Measurements from ENCODE around the gene SCN2B.

DNA sequence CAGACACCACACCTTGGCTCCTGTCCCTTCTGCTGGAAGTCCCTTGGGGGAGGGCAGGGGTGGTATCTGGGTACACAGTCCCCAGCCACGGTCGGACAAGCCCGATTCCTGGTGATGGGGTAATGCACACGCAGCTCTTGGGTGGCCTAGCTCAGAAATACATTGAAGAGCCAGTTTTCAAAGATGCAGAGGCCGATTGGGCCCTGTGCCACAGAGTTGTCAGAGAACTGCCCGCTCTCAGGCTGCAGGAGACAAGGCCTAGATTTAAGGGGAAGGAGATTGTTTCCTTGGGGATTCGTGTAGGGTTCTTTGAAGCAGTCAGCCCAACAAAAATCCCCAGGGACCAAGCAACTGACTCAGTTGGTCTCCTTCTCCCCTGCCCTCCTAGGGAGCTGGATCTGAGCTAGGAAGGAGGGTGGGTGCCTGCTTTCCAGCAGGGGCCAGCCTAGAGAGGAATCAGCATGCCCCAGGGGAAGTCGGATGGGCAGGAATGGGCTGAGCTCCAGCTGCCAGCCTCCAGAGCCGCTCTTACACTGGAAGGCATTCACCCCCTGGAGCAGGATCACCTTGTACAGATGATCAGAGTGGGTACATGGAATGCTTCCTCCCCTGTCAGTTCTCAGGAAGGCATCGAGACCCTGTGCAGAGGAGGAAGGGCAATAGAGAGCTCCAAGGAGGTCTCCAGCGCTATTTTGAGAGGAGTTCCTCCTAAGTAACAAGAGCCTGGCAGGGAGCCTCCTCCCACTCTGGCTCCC is 20.5 kb downstream of the SCN2B start:
- no peak for TF ChIP-seq CTCF (IDR thresholded peaks at IDR 0.05 in 2 of 3, conservative IDR thresholded peaks at IDR 0.05 in 1 of 3; ENCODE audit: control insufficient read depth in 2 of 3, extremely low read depth in 1 of 3, insufficient read depth in 1 of 3, low read depth in 3 of 3, low read length in 3 of 3)
- TF ChIP-seq POLR2A (IDR thresholded peaks at IDR 0.05; ENCODE audit: low read depth, low read length), result no peak
- TF ChIP-seq JUNB (IDR thresholded peaks at IDR 0.05), result no peak
- no peak for TF ChIP-seq REST (IDR thresholded peaks at IDR 0.05; ENCODE audit: low read depth, low read length)
- no peak for TF ChIP-seq TAF1 (IDR thresholded peaks at IDR 0.05; ENCODE audit: borderline replicate concordance, low read depth, low read length)
- TF ChIP-seq, protein P1, sequence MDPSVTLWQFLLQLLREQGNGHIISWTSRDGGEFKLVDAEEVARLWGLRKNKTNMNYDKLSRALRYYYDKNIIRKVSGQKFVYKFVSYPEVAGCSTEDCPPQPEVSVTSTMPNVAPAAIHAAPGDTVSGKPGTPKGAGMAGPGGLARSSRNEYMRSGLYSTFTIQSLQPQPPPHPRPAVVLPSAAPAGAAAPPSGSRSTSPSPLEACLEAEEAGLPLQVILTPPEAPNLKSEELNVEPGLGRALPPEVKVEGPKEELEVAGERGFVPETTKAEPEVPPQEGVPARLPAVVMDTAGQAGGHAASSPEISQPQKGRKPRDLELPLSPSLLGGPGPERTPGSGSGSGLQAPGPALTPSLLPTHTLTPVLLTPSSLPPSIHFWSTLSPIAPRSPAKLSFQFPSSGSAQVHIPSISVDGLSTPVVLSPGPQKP (IDR thresholded peaks at IDR 0.05; ENCODE audit: low read depth, low read length), result no peak
- TF ChIP-seq EP300 (IDR thresholded peaks at IDR 0.05; ENCODE audit: borderline replicate concordance in 1 of 2, control insufficient read depth in 1 of 2, low read depth in 2 of 2, low read length in 2 of 2), result no peak
- TF ChIP-seq CHD4 (IDR thresholded peaks at IDR 0.05), result no peak
